ENCODE measurements around the gene GRM5.
A peak's percentile ranks its signal among the peaks of the same experiment; 100 is the strongest.

GRM5 gene

GRCh38 chr11:88603091-88603867 is 462.5 kb downstream of the GRM5 start:
- DNase-seq, result no peak

GRCh38 chr11:88597387-88597786 is 468.4 kb downstream of the GRM5 start:
- no peak for DNase-seq

- DNase-seq, result no peak
These were observed 469.0 kb downstream of the GRM5 start for GRCh38 chr11:88596786-88597185.

GRCh38 chr11:88594274-88594950 is 471.4 kb downstream of the GRM5 start:
- DNase-seq, result no peak

- DNase-seq, result no peak
These were observed 475.4 kb downstream of the GRM5 start for GRCh38 chr11:88590361-88590760.

GRCh38 chr11:88583251-88583650 is 482.5 kb downstream of the GRM5 start:
- no peak for DNase-seq

GRCh38 chr11:88579466-88579865 is 486.3 kb downstream of the GRM5 start:
- DNase-seq, result no peak

- no peak for DNase-seq
These were observed 489.0 kb downstream of the GRM5 start for GRCh38 chr11:88576741-88577140.

GRCh38 chr11:88575916-88576315 is 489.9 kb downstream of the GRM5 start:
- no peak for DNase-seq

GRCh38 chr11:88569342-88569741 is 496.4 kb downstream of the GRM5 start:
- no peak for DNase-seq

- no peak for DNase-seq
These were observed 510.0 kb downstream of the GRM5 start for GRCh38 chr11:88555829-88556202.

GRCh38 chr11:88555018-88555828 is 510.6 kb downstream of the GRM5 start:
- DNase-seq, result no peak

GRCh38 chr11:88553204-88553603 is 512.6 kb downstream of the GRM5 start:
- no peak for DNase-seq

- no peak for DNase-seq
These were observed 513.3 kb downstream of the GRM5 start for GRCh38 chr11:88552379-88553062.

- no peak for DNase-seq
These were observed 521.0 kb downstream of the GRM5 start for GRCh38 chr11:88544656-88545280.

GRCh38 chr11:88543902-88544655 is 521.7 kb downstream of the GRM5 start:
- peak; percentile 32 for DNase-seq

GRCh38 chr11:88541006-88541405 is 524.8 kb downstream of the GRM5 start:
- no peak for DNase-seq

GRCh38 chr11:88538098-88538497 is 527.7 kb downstream of the GRM5 start:
- DNase-seq, result no peak

- DNase-seq, result no peak
These were observed 528.2 kb downstream of the GRM5 start for GRCh38 chr11:88537613-88538012.

GRCh38 chr11:88536616-88537265 is 529.0 kb downstream of the GRM5 start:
- no peak for DNase-seq

GRCh38 chr11:88535916-88536547 is 529.8 kb downstream of the GRM5 start:
- no peak for DNase-seq

Data from NCI-H524 treated with DMSO at 0.1 percent for 48 hours (cell line).